ENCODE results near the gene CATSPERB.

GRCh38 chr14:91732439-91732838, 553 bp upstream of the CATSPERB start:
- TF ChIP-seq CTCF (IDR thresholded peaks at IDR 0.05; ENCODE audit: borderline replicate concordance, extremely low read depth, low read length, poor library complexity, severe bottlenecking) (no peak), EZH2 (IDR thresholded peaks at IDR 0.05; ENCODE audit: borderline replicate concordance, low read depth, low read length, severe bottlenecking) (no peak)
